Liver (tissue), 3 donors: Measurements from ENCODE around the gene CDH6.

Source experiments
- CTCF ChIP-seq: fragments of 150-350 bp; IDR thresholded peaks from 2 replicates; pipeline ENCODE4 v1.5.1; 2017; ENCODE audit warnings: improper control_type of control experiment, low read depth, low read length; ENCODE audit not compliant: missing input control
- JUND ChIP-seq, 2 donors: IDR thresholded peaks; 2 replicates each; pipeline ENCODE4 v1.6.1; 2016; ENCODE audit warnings: antibody characterized with exemption in 2 of 2
- ZBTB33 ChIP-seq: IDR thresholded peaks from 2 replicates; pipeline ENCODE4 v1.6.1; 2016; ENCODE audit warnings: antibody characterized with exemption
- donor health status: healthy.
- donor health status: healthy.

DNA sequence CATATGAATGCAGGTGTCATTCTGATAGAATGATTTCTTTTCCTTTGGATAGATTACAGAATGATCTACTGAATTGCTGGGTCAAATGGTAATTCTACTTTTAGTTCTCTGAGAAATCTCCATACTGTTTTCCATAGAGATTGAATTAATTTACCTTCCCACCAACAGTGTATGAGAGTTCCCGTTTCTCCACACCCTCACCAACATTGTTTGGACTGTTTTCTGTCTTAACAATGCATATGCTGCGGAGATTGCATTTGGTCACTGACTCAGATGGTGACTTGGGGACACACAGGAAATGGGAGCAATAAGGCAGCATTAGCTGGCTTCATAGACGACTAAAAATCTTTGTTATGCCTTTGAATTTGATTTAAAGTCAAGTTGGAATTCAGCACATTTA is 95.9 kb downstream of the CDH6 start:
- no peak for TF ChIP-seq CTCF
- no peak for TF ChIP-seq ZBTB33
- TF ChIP-seq JUND (IDR thresholded peaks at IDR 0.05): no peak
